NCI-H69 (cell line): ENCODE results near the gene C1orf122.

Experiments
- DNase-seq: peaks from one replicate; lab custom pipeline; 2025; lab: John Stamatoyannopoulos, UW

C1orf122 gene

GRCh38 chr1:37845049-37845646, 37.6 kb downstream of the C1orf122 start:
- DNase-seq = no peak

DNA sequence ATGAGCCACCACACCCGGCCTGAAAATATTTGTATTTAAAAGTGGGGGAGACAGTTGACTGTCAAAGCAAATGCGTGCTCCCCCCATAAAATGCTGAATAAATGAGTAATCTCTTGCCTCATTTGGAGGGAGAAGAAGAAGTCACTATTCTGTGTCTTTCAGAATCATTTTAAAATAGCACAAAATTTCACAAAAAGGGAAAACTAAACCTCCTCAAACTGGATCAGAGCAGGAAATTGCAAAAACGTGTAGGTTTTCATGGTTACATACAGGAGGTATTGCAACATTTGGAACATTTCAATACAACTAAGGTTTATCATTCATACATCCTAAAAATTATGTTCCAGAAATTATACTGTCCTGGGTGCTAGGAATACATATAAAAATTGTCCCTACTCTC, 38.2 kb downstream of the C1orf122 start:
- no peak for DNase-seq

- DNase-seq = no peak
Measured at GRCh38 chr1:37846647-37847339, 39.2 kb downstream of the C1orf122 start.

DNA sequence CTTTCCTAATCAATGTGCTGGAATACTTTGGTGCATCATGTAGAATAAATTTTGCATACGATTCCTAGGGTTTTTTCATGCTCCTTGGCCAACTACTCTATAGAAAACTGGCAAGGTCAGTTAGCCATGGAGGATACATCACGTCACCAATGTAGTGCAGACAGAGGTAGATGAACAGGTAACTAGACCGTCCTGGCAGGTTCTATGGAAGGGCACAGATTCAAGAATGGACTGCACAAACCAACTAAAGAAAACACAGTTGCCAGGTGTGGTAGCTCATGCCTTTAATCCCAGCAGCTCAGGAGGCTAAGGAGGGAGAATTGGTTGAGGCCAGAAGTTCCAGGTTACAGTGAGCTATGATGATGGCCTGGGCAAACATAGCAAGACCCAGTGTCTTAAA, 41.9 kb downstream of the C1orf122 start:
- DNase-seq = no peak

- DNase-seq = no peak
Measured at GRCh38 chr1:37850352-37850955, 42.9 kb downstream of the C1orf122 start.

DNA sequence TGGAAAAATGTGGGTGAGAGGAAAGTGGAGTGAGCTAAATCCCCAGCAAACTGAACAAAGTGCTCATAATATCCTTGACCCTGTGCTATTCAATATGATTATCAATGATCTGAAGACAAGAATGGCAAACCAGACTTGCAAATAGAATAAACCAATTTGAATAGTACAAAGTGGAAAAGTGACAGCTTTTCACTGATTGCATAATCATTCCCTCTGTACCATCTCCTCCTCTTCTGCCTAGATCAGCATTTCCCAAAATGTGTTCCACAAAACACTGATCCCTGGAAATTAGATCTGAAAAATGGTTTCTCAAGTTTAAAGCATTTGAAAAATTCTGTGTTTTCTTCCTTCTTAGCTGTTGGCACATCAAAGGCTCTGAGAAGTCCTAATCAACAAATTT, 43.7 kb downstream of the C1orf122 start:
- no peak for DNase-seq

GRCh38 chr1:37851782-37852210, 44.2 kb downstream of the C1orf122 start:
- DNase-seq = no peak

GRCh38 chr1:37853157-37853556, 45.6 kb downstream of the C1orf122 start:
- DNase-seq = no peak

DNA sequence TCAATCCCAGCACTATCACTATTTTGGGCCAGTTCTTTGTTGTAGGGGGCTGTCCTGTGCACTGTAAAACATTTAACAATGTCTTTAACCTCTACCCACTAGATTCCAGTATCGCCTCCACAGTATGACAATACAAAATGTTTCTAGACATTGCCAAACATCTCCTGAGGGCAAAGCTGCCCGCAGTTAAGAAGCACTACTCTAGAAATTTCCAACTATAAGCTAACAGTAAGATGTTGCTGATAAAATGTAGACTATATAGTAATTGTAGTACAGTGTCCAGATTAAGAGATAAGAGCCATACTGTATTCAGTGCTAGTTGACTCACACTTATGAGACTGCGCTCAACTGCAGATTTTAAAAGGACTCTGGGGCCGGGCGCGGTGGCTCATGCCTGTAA, 46.8 kb downstream of the C1orf122 start:
- no peak for DNase-seq
